Fibroblast of the aortic adventitia (primary cell): ENCODE results near the gene PANK1. TPM values are rescaled to one million over a fixed set of nuclear protein-coding genes. Genes with fewer than 3 reads are reported as not detected.
A peak's percentile ranks its signal among the peaks of the same experiment; 100 is the strongest.

Experiments
- DNase-seq: peaks from one replicate; pipeline ENCODE4 v3.0.0-alpha.2; 2010; ENCODE audit warnings: low read depth
- H3K4me3 ChIP-seq: 2 replicates; pipeline ENCODE4 v1.5.1; 2011; ENCODE audit warnings: low read depth, mild to moderate bottlenecking, control low read depth, low read length, moderate library complexity
- CTCF ChIP-seq: IDR thresholded peaks from 2 replicates; pipeline ENCODE4 v1.5.1; 2011; ENCODE audit warnings: mild to moderate bottlenecking, low read length, control low read depth, inconsistent platforms; ENCODE audit not compliant: insufficient read depth
- total RNA-seq: library from RNA; depleted of rRNA; stranded (reverse); fragments of >200 nt; gene quantifications from 2 replicates; pipeline ENCODE4 v1.2.3, GENCODE V29; 2012; ENCODE audit warnings: low replicate concordance

Gene PANK1
- total RNA-seq, 1 donor, result 5.2 TPM

GRCh38 chr10:89590326-89590725 lies 54.7 kb downstream of the PANK1 start:
- H3K4me3 ChIP-seq, result no peak overlapping the region
- no peak for DNase-seq
- no peak for TF ChIP-seq CTCF

GRCh38 chr10:89589101-89589720 lies 55.8 kb downstream of the PANK1 start:
- no peak for TF ChIP-seq CTCF
- no peak for DNase-seq
- no peak overlapping the region for H3K4me3 ChIP-seq

GRCh38 chr10:89588671-89589070 lies 56.4 kb downstream of the PANK1 start:
- DNase-seq, result peak; percentile 36
- H3K4me3 ChIP-seq, result no peak overlapping the region
- TF ChIP-seq CTCF, result no peak

GRCh38 chr10:89582022-89582421 lies 63.0 kb downstream of the PANK1 start:
- TF ChIP-seq CTCF, result no peak
- no peak overlapping the region for H3K4me3 ChIP-seq
- no peak for DNase-seq

GRCh38 chr10:89580243-89580642 lies 64.8 kb downstream of the PANK1 start:
- no peak for TF ChIP-seq CTCF
- DNase-seq, result no peak
- H3K4me3 ChIP-seq, result no peak overlapping the region

GRCh38 chr10:89576696-89577095 lies 68.3 kb downstream of the PANK1 start:
- no peak overlapping the region for H3K4me3 ChIP-seq
- no peak for DNase-seq
- TF ChIP-seq CTCF, result no peak

- no peak for DNase-seq
- TF ChIP-seq CTCF, result no peak
- no peak overlapping the region for H3K4me3 ChIP-seq
Observed at GRCh38 chr10:89576022-89576421, 69.0 kb downstream of the PANK1 start.
